ENCODE measurements around the gene GFOD1.

DNA sequence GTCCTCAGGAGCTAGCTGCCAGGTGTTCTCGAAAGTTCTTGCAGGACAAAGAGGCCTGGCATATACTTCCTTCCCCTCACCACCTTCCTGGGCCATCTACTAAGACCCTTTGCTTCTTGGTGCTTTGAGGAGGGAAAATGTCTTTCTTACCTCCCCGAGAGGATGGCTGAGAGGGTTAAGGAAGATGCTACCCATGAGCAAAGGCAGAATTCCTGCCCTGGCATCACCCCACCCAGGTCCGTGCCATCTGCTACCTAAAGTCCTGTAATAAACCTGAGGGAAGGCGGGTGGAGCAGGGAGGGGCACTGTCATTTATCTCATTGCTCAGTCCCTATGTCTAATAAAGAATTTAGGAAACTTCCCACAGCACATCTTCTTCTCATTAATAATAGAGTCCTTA, 16.2 kb downstream of the GFOD1 start:
- no peak for TF ChIP-seq ESRRG (CRISPR knock-in tag; IDR thresholded peaks at IDR 0.05)
- TF ChIP-seq ISL1 (CRISPR knock-in tag; IDR thresholded peaks at IDR 0.05) = no peak
- no peak for TF ChIP-seq SNAI2 (CRISPR knock-in tag; IDR thresholded peaks at IDR 0.05)
- no peak for TF ChIP-seq PPARA (CRISPR knock-in tag; IDR thresholded peaks at IDR 0.05; ENCODE audit: borderline replicate concordance)
- TF ChIP-seq, protein P1, sequence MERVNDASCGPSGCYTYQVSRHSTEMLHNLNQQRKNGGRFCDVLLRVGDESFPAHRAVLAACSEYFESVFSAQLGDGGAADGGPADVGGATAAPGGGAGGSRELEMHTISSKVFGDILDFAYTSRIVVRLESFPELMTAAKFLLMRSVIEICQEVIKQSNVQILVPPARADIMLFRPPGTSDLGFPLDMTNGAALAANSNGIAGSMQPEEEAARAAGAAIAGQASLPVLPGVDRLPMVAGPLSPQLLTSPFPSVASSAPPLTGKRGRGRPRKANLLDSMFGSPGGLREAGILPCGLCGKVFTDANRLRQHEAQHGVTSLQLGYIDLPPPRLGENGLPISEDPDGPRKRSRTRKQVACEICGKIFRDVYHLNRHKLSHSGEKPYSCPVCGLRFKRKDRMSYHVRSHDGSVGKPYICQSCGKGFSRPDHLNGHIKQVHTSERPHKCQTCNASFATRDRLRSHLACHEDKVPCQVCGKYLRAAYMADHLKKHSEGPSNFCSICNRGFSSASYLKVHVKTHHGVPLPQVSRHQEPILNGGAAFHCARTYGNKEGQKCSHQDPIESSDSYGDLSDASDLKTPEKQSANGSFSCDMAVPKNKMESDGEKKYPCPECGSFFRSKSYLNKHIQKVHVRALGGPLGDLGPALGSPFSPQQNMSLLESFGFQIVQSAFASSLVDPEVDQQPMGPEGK (CRISPR knock-in tag; IDR thresholded peaks at IDR 0.05; ENCODE audit: borderline replicate concordance) = no peak
- TF ChIP-seq RARB (CRISPR knock-in tag; IDR thresholded peaks at IDR 0.05) = no peak
- TF ChIP-seq BACH2 (CRISPR knock-in tag; IDR thresholded peaks at IDR 0.05; ENCODE audit: borderline replicate concordance) = no peak
- no peak for TF ChIP-seq TCF4 (CRISPR knock-in tag; IDR thresholded peaks at IDR 0.05; ENCODE audit: borderline replicate concordance)

Measured in SK-N-SH treated with all-trans-retinoic acid at 6 μM for 48 hours (cell line).